Smooth muscle cell (in vitro differentiated cells): ENCODE measurements around the gene FOXO6. TPM values are rescaled to one million over a fixed set of nuclear protein-coding genes. Genes with fewer than 3 reads are reported as not detected.

ENCODE experiments used
- DNase-seq: peaks from one replicate; lab custom pipeline; 2025; ENCODE audit not compliant: unreplicated experiment; lab: John Stamatoyannopoulos, UW
- H2AFZ ChIP-seq: fragments of 200-600 bp; sonication (generic); 2 replicates; pipeline ENCODE4 v1.6.0; 2016; ENCODE audit warnings: antibody characterized with exemption, low read depth, mild to moderate bottlenecking
- H3F3A ChIP-seq: fragments of 200-600 bp; sonication (generic); 2 replicates; pipeline ENCODE4 v1.6.0; 2017; ENCODE audit warnings: antibody characterized with exemption, low read depth
- H3K27ac ChIP-seq: fragments of 200-600 bp; sonication (generic); 2 replicates; pipeline ENCODE4 v1.5.1; 2016; ENCODE audit warnings: low read depth, mild to moderate bottlenecking
- H3K27me3 ChIP-seq: fragments of 200-600 bp; sonication (generic); 2 replicates; pipeline ENCODE4 v1.6.1; 2016; ENCODE audit warnings: low read depth, mild to moderate bottlenecking
- H3K36me3 ChIP-seq: fragments of 200-600 bp; sonication (generic); 2 replicates; pipeline ENCODE4 v1.5.1; 2016; ENCODE audit warnings: low read depth
- H3K4me1 ChIP-seq: fragments of 200-600 bp; sonication (generic); 2 replicates; pipeline ENCODE4 v1.5.1; 2016; ENCODE audit warnings: low read depth
- H3K4me2 ChIP-seq: fragments of 200-600 bp; sonication (generic); 2 replicates; pipeline ENCODE4 v1.6.0; 2016; ENCODE audit warnings: mild to moderate bottlenecking
- H3K4me3 ChIP-seq: fragments of 200-600 bp; sonication (generic); 2 replicates; pipeline ENCODE4 v1.5.1; 2016; ENCODE audit warnings: mild to moderate bottlenecking
- H3K79me2 ChIP-seq: fragments of 200-600 bp; sonication (generic); 2 replicates; pipeline ENCODE4 v1.6.0; 2016; ENCODE audit warnings: low read depth, mild to moderate bottlenecking
- H3K9ac ChIP-seq: fragments of 200-600 bp; sonication (generic); 2 replicates; pipeline ENCODE4 v1.6.0; 2016; ENCODE audit warnings: low read depth
- H3K9me3 ChIP-seq: fragments of 200-600 bp; sonication (generic); replicated peaks from 2 replicates; pipeline ENCODE4 v1.5.1; 2016; ENCODE audit warnings: low read depth
- H4K20me1 ChIP-seq: fragments of 200-600 bp; sonication (generic); 2 replicates; pipeline ENCODE4 v1.6.0; 2016; ENCODE audit warnings: low read depth
- CTCF ChIP-seq: fragments of 200-600 bp; sonication (generic); IDR thresholded peaks from 2 replicates; pipeline ENCODE4 v1.5.1; 2017; ENCODE audit warnings: borderline replicate concordance, mild to moderate bottlenecking, antibody characterized with exemption; ENCODE audit not compliant: insufficient read depth, poor library complexity, severe bottlenecking
- WGBS: methylation state at CpG from one replicate; pipeline ENCODE4 v1.1.7; 2016; ENCODE audit warnings: low lambda C conversion rate; 5-methylcytosine and 5-hydroxymethylcytosine counted together
- polyA plus RNA-seq: library from polyadenylated mRNA; unstranded; fragments of >200 nt; fragmentation: Nextera tagmentation; extraction: Ambion mirVana; gene quantifications from 2 replicates; pipeline ENCODE4 v1.2.1, GENCODE V29; 2016
- total RNA-seq: library from RNA; depleted of rRNA; stranded (reverse); fragments of >200 nt; gene quantifications from 2 replicates; pipeline ENCODE4 v1.2.3, GENCODE V29; 2014

The FOXO6 gene
- total and polyA plus RNA-seq, 2 experiments from 2014 or later: 0.85 to 1.7 TPM

DNA sequence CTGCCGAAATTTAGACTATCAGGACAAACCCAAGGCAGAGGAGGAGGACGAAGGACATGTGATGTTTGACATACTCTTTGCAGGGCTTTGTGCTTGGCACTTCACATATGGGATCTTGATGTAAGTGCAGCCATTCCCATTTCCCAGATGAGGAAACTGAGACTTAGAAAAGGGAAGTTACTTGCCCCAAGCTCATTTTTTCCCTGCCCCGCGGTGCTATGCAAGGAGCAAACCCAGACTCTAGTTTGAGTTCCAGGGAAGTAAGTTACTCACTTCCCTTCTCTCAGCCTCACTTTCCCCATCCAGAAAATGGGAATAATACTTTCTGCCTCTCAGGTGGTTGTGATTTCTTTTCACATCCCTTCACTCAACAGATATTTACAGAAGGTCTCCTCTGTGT, 4.5 kb upstream of the FOXO6 start:
- WGBS: 97% methylated on average over 4 of the region's 4 CpGs
- TF ChIP-seq CTCF: no peak

DNA sequence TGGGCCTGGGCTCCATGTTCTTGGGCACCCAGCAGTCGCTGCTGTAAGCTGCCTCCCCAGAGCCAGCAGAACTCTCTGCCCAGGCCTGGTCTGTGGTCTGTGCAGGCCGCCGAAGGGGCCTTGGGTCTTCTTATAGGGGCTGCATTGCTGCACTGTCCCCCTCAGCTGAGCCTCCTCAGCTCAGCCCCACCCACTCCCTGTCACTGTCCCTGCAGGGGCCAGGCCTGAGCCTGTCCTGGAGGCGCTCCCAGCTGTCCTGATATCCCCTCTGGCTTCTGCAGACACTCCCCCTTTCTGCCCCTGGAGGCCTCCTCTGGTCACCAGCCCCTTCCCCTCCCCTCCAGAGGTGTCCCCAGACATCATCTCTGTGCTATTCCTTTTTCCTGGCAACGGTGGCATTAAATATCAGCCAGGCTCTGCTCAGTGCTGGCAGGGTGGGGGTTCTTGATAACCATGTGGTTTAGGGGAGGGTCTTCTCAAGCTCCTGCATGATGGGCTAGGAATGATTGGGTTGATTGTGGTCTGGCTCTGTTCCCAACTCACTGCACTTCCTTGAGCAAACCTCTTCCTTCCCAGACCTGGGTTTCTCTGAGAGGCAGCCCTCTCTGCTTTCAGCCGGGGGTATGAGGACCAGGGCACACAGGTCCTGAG, 3.7 kb upstream of the FOXO6 start:
- Histone ChIP-seq H3K27me3 (peaks cover 10% of the 10 kb centered on the region), H3K4me2 (peak overlapping the region; percentile 25), H3K36me3 (no peaks in the 10 kb centered on the region), H3K9ac (no peak overlapping the region), H3K9me3 (no peaks in the 10 kb centered on the region), H4K20me1 (no peaks in the 10 kb centered on the region), H3K27ac (no peak overlapping the region), H3K79me2 (no peaks in the 10 kb centered on the region), H2AFZ (no peak overlapping the region), H3K4me1 (peaks cover 30% of the 10 kb centered on the region), H3K4me3 (no peak overlapping the region), H3F3A (no peaks in the 10 kb centered on the region)
- no peak for TF ChIP-seq CTCF
- no peak for DNase-seq
- WGBS: 54% methylated on average over 6 of the region's 6 CpGs

More for the DNA sequence above, 4.5 kb upstream of the FOXO6 start:
- Histone ChIP-seq H3K36me3 (no peaks in the 10 kb centered on the region), H2AFZ (no peak overlapping the region), H3K79me2 (no peaks in the 10 kb centered on the region), H3K27ac (no peak overlapping the region), H3F3A (no peaks in the 10 kb centered on the region), H3K4me2 (no peak overlapping the region), H3K9ac (no peak overlapping the region), H3K27me3 (peaks cover 2% of the 10 kb centered on the region), H4K20me1 (no peaks in the 10 kb centered on the region), H3K4me3 (no peak overlapping the region), H3K9me3 (no peaks in the 10 kb centered on the region), H3K4me1 (peaks cover 26% of the 10 kb centered on the region)
- no peak for DNase-seq

DNA sequence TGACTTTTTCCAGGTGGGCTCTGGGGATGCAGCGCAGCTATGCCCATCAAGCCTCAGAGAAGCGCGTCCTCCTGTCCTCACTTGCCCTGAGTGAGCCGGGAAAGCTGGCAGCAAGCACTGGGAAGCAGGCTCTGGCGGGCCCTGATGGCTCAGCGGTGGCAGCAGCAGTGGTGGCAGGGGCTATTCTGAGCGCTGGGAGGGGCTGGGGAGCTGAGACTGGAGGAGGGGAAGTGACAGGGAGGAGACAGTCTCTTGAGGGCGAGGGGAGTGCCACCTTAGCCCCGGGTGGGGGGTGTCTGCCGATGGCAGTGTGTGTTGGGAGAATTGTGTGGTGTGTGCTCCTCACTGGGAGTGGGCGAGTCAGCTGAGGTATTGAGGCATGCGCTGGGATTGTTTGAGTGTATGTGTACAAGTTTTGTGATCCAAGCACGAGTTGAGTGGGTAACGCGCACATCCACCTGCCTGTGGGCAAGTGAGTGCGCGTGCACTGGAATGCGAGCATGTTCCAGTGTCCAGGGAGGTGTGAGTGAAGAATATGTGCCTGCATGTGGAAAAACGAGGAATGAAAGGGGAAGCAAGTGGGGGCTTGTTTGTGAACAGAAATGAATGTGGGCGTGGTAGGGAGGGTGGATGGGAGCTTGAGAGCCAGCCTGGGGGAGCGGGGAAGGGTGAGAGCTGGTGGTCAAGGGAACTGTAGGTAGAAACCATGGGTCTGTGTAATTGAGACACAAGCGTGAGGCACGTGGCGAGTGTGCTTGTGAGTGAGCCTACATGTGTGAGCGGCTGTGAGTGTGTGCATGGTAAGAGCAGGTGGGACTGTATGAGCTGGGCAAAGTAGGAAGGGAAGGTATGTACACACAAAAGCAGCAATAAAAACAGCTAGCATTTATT, 2.9 kb upstream of the FOXO6 start:
- Histone ChIP-seq H3K4me2 (peak overlapping the region; percentile 25), H3K36me3 (no peaks in the 10 kb centered on the region), H2AFZ (no peak overlapping the region), H3K9me3 (no peaks in the 10 kb centered on the region), H3K27me3 (peaks cover 18% of the 10 kb centered on the region), H3F3A (no peaks in the 10 kb centered on the region), H3K4me3 (no peak overlapping the region), H3K27ac (no peak overlapping the region), H3K79me2 (no peaks in the 10 kb centered on the region), H3K9ac (no peak overlapping the region), H3K4me1 (peaks cover 30% of the 10 kb centered on the region), H4K20me1 (no peaks in the 10 kb centered on the region)
- 65% methylated on average over 25 of the region's 25 CpGs for WGBS
- no peak for TF ChIP-seq CTCF
- no peak for DNase-seq
